ENCODE data around the gene SEZ6L.

The SEZ6L gene

DNA sequence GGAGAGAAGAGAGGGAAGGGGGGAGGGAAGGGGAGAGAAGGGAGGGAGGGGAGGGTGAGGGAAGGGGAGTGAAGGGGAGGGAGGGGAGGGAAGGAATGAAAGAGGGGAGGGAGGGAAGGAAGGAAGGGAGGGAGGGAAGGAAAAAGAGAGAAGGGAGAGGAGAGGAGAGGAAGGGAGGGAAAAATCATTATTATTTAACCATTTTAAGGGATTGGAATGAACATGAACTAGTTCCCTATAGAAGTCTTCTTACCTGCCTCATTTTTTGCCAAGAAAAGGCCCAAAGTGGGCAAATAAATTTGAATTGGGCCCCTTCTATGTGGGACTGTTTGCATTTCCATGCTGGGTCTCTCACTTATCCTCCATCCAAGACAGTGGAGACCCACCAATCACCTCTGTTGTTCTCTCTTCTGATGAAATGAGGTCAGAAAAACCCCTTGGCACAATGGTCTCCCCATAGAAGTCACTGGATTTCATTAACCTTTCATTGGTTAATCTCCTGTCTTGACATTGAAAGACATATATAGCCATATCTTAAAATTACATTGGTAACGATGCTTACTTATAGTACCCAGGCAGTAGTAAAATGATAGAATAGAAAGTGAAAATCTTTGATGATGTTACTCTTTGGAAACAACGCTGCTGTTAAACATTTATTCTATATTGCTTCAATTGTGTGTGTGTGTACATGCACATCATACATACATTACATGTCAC is 179.7 kb downstream of the SEZ6L start:
- FAIRE-seq (no peak), DNase-seq (ENCODE audit: insufficient read length, low spot score) (no peak)
- TF ChIP-seq POLR2AphosphoS5 (IDR thresholded peaks at IDR 0.05; ENCODE audit: low read depth, low read length) (no peak), PAX5 (IDR thresholded peaks at IDR 0.05; ENCODE audit: insufficient read depth, low read length, severe bottlenecking) (no peak), POU2F2 (IDR thresholded peaks at IDR 0.05; ENCODE audit: low read depth, low read length) (no peak), SPI1 (IDR thresholded peaks at IDR 0.05; ENCODE audit: low read depth, low read length) (no peak), TAF1 (IDR thresholded peaks at IDR 0.05; ENCODE audit: low read depth, low read length) (no peak), POLR2A (IDR thresholded peaks at IDR 0.05; ENCODE audit: low read depth, low read length) (no peak)

DNA sequence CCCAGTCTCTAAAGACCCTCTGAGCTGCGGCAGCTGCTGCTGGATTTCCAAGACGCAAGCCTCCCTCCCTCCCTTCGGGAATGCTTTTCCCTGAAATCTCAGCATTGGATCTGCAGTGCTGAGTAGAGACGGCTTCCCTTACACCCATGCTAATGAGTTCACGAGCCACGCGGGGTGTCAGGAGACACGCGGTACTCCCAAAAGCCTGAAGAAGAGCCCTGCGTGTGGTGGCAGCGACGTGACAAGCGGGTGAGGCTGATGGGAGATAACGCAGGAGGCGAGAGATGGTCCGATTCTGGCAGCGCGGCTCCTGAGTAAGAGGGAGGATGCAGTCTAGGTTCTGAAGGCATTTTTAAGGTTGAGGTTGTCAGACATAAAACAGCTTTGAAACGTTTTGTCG is 185.4 kb downstream of the SEZ6L start:
- DNase-seq (ENCODE audit: insufficient read length, low spot score) (no peak), FAIRE-seq (no peak)
- TF ChIP-seq POU2F2 (IDR thresholded peaks at IDR 0.05; ENCODE audit: low read depth, low read length) (no peak), TAF1 (IDR thresholded peaks at IDR 0.05; ENCODE audit: low read depth, low read length) (no peak), POLR2A (IDR thresholded peaks at IDR 0.05; ENCODE audit: low read depth, low read length) (no peak), SPI1 (IDR thresholded peaks at IDR 0.05; ENCODE audit: low read depth, low read length) (no peak), PAX5 (IDR thresholded peaks at IDR 0.05; ENCODE audit: insufficient read depth, low read length, severe bottlenecking) (no peak), POLR2AphosphoS5 (IDR thresholded peaks at IDR 0.05; ENCODE audit: low read depth, low read length) (no peak)

DNA sequence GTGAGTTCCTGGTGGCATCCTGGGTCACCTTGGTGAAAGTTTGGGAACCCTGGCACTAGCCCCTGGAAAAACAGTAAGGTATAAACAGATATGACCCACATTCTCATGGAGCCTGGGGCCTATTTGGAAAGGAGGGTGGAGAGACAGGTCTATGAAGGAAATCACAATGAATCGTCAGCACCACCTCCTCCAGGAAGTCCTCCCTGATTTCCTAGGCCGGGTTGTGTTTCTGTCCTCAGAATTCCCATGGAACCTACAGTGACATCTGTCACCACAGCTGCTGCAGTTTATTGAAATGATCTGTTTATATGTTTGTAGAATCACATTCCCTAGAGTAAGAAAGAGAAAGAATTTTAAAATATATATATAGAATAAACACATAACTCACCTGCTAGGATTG is 188.0 kb downstream of the SEZ6L start:
- FAIRE-seq (no peak), DNase-seq (ENCODE audit: insufficient read length, low spot score) (no peak)
- TF ChIP-seq SPI1 (IDR thresholded peaks at IDR 0.05; ENCODE audit: low read depth, low read length) (no peak), POU2F2 (IDR thresholded peaks at IDR 0.05; ENCODE audit: low read depth, low read length) (no peak), PAX5 (IDR thresholded peaks at IDR 0.05; ENCODE audit: insufficient read depth, low read length, severe bottlenecking) (no peak), POLR2AphosphoS5 (IDR thresholded peaks at IDR 0.05; ENCODE audit: low read depth, low read length) (no peak), POLR2A (IDR thresholded peaks at IDR 0.05; ENCODE audit: low read depth, low read length) (no peak), TAF1 (IDR thresholded peaks at IDR 0.05; ENCODE audit: low read depth, low read length) (no peak)

DNA sequence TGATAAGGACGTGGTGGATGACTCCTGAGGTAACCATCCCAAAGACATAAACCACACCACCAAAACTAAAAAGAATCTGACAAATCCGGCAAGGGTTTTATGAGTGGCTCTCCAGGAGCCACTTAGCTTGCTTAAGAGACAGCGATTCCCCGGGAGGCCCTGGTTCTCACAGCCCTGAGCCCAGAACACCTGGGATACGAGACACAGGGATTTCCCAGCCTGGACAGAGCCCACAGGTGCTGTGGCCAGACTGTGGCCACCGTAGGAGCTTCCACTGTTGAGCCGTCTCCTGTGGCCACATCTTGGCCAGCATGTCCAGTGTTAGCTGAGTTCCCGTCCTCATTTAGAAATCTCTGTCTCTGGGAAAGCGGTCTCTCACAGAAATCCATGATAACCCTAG is 188.6 kb downstream of the SEZ6L start:
- no peak for DNase-seq (ENCODE audit: insufficient read length, low spot score)
- TF ChIP-seq POU2F2 (IDR thresholded peaks at IDR 0.05; ENCODE audit: low read depth, low read length): no peak
- no peak for TF ChIP-seq PAX5 (IDR thresholded peaks at IDR 0.05; ENCODE audit: insufficient read depth, low read length, severe bottlenecking)
- no peak for FAIRE-seq

DNA sequence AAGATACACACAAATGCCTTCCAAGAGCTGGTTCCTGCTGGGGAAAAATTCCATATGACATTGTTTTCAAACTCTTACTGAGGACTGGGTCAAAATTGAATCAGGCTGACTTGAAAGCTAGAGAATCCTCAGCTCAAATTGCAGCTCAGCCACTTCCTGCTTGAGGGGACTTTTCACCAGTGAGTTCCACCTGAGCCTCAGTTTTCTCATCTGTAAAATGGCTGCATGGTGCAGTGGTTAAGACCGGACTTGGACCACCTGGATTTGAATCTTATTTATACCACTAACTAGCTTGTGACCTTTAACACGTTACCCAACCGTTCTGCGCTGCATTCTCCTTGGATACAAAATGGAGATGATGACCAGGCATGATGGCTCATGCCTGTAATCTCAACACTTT is 189.9 kb downstream of the SEZ6L start:
- FAIRE-seq: no peak

DNA sequence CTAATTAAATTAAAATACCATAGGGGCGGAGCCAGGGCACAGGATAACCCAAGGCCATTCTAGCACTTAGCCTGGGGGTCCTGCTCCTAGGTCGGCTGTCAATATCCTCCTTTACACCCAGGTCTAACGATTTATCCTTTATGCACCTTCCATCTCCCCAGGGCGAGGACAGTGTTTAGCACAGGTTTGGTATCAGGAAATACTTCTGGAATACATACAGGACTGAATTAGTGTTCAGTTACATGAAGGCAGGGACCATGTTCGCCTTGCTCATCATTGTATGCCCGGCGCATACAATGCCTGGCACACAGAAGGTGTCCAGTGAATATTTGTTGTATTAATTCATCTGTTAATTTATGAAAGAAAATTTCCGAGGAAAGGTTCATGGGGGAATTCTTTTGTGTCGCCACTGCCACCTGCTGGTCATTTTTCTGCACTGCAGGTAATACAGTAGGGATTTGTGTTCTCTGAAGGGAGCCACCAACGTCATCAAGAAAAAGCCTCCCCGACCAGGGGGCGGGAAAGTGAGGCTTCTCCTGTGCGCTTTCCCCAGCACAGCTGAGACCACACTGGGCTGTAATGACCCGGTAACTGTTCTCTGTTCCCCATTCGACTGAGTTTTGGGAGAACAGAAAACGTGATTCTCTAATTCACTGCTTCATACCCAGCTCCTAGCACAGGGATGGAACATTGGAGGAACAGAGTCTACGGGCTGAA is 191.1 kb downstream of the SEZ6L start:
- DNase-seq (ENCODE audit: insufficient read length, low spot score) (peak; percentile 18), FAIRE-seq (peak; percentile 85)

More for the DNA sequence above, 189.9 kb downstream of the SEZ6L start:
- TF ChIP-seq POLR2A (IDR thresholded peaks at IDR 0.05; ENCODE audit: low read depth, low read length): no peak
- no peak for TF ChIP-seq POLR2AphosphoS5 (IDR thresholded peaks at IDR 0.05; ENCODE audit: low read depth, low read length)
- TF ChIP-seq POU2F2 (IDR thresholded peaks at IDR 0.05; ENCODE audit: low read depth, low read length): no peak
- TF ChIP-seq PAX5 (IDR thresholded peaks at IDR 0.05; ENCODE audit: insufficient read depth, low read length, severe bottlenecking): no peak
- no peak for TF ChIP-seq TAF1 (IDR thresholded peaks at IDR 0.05; ENCODE audit: low read depth, low read length)
- no peak for TF ChIP-seq SPI1 (IDR thresholded peaks at IDR 0.05; ENCODE audit: low read depth, low read length)
- DNase-seq (ENCODE audit: insufficient read length, low spot score): no peak

DNA sequence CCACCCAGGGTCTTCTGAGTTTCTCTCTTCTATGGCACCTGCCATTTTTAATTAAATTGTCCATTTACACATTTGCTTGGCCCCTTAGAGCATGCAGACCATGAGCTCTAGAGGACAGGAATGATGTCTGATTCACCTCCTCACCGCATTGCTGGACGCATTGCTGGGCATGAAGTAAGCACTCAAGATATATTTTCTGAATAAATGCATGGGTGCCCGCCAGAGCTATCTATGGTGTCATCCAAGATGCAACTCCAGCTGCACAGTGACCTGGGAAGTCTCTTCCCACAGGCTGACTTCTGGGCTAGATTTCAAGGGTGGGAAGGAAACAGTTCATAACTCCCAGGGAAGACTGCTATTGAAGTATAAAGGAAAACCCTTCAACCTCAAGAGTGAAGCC is 193.2 kb downstream of the SEZ6L start:
- TF ChIP-seq POLR2AphosphoS5 (IDR thresholded peaks at IDR 0.05; ENCODE audit: low read depth, low read length): no peak
- no peak for TF ChIP-seq POLR2A (IDR thresholded peaks at IDR 0.05; ENCODE audit: low read depth, low read length)
- TF ChIP-seq PAX5 (IDR thresholded peaks at IDR 0.05; ENCODE audit: insufficient read depth, low read length, severe bottlenecking): no peak
- TF ChIP-seq TAF1 (IDR thresholded peaks at IDR 0.05; ENCODE audit: low read depth, low read length): no peak
- no peak for TF ChIP-seq POU2F2 (IDR thresholded peaks at IDR 0.05; ENCODE audit: low read depth, low read length)
- TF ChIP-seq SPI1 (IDR thresholded peaks at IDR 0.05; ENCODE audit: low read depth, low read length): no peak
- FAIRE-seq (no peak), DNase-seq (ENCODE audit: insufficient read length, low spot score) (no peak)

More for the DNA sequence above, 191.1 kb downstream of the SEZ6L start:
- TF ChIP-seq SPI1 (IDR thresholded peaks at IDR 0.05; ENCODE audit: low read depth, low read length): peak; percentile 63
- no peak for TF ChIP-seq POU2F2 (IDR thresholded peaks at IDR 0.05; ENCODE audit: low read depth, low read length)
- TF ChIP-seq POLR2AphosphoS5 (IDR thresholded peaks at IDR 0.05; ENCODE audit: low read depth, low read length): no peak
- TF ChIP-seq POLR2A (IDR thresholded peaks at IDR 0.05; ENCODE audit: low read depth, low read length): no peak
- TF ChIP-seq TAF1 (IDR thresholded peaks at IDR 0.05; ENCODE audit: low read depth, low read length): no peak

DNA sequence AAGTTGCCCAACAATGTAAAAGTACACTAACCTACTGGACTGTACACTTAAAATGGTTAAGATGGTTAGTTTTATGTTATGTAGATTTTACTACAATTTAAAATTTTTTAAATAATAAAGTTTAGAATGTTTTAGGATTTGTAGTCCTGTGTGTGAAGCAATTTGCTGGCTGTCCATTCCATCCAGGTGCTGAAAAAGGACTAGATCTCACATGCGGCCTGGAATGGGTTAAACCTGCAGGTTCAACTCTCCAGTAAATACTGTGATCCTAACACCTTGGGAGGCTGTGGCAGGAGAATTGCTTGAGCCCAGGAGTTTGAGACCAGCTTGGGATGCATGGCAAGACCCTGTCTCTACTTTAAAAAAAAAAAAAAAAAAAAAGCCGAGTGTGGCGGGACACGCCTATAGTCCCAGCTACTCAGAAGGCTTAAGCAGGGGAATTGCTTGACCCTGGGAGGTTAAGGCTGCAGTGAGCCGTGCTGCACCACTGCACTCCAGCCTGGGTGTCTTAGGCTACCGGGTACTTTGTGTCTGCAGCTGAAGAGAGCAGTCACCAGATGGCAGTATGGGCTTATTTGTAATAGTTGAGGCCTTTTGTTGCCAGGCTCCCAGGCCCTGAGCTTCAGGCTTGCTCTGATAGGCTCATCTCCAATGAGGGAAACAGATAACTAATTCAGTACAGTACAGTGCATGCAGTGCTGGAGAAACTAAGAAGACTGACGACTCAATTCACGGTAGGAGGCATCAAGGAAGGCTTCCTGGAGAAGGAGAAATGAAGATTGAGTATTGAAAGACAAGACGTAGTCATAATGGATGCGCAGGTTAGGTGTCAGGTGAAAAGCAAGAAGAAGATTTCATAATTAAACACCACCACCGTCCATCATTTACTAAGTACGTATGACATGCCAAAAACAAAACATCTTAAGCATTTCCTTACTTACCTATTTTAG is 195.1 kb downstream of the SEZ6L start:
- FAIRE-seq: peak; percentile 98
- no peak for TF ChIP-seq POLR2A (IDR thresholded peaks at IDR 0.05; ENCODE audit: low read depth, low read length)
- no peak for TF ChIP-seq TAF1 (IDR thresholded peaks at IDR 0.05; ENCODE audit: low read depth, low read length)
- no peak for TF ChIP-seq POLR2AphosphoS5 (IDR thresholded peaks at IDR 0.05; ENCODE audit: low read depth, low read length)
- no peak for TF ChIP-seq SPI1 (IDR thresholded peaks at IDR 0.05; ENCODE audit: low read depth, low read length)
- no peak for TF ChIP-seq PAX5 (IDR thresholded peaks at IDR 0.05; ENCODE audit: insufficient read depth, low read length, severe bottlenecking)
- TF ChIP-seq POU2F2 (IDR thresholded peaks at IDR 0.05; ENCODE audit: low read depth, low read length): no peak
- DNase-seq (ENCODE audit: insufficient read length, low spot score): peak; percentile 34
